Mesothelial cell of epicardium (in vitro differentiated cells): ENCODE data around the gene MAP7D3. TPM values are rescaled to one million over a fixed set of nuclear protein-coding genes. Genes with fewer than 3 reads are reported as not detected.

Experiments used
- DNase-seq, 2 experiments: peaks; one replicate each; pipeline ENCODE4 v3.0.0; 2021; ENCODE audit warnings: low spot score in 2 of 2; ENCODE audit not compliant: unreplicated experiment in 2 of 2
- H3K27ac Mint-ChIP-seq: 2 replicates; pipeline ENCODE4 v1.8.0; 2021; ENCODE audit warnings: mixed read lengths
- H3K27me3 Mint-ChIP-seq: 2 replicates; pipeline ENCODE4 v1.8.0; 2021; ENCODE audit warnings: low read depth, mixed read lengths
- H3K36me3 Mint-ChIP-seq: 2 replicates; pipeline ENCODE4 v1.8.0; 2021; ENCODE audit warnings: mixed read lengths
- H3K4me1 Mint-ChIP-seq: 2 replicates; pipeline ENCODE4 v1.8.0; 2021; ENCODE audit warnings: mixed read lengths
- H3K4me3 Mint-ChIP-seq: 2 replicates; pipeline ENCODE4 v1.8.0; 2021; ENCODE audit warnings: mild to moderate bottlenecking, moderate library complexity, mixed read lengths
- H3K9me3 Mint-ChIP-seq: 2 replicates; pipeline ENCODE4 v1.8.0; 2021; ENCODE audit warnings: mixed read lengths
- CTCF ChIP-seq: fragments of 200-600 bp; sonication (generic); IDR thresholded peaks from one replicate; pipeline ENCODE4 v1.5.0; 2021; ENCODE audit warnings: antibody characterized with exemption; ENCODE audit not compliant: unreplicated experiment
- total RNA-seq: library from RNA; stranded (reverse); gene quantifications from 3 replicates; pipeline ENCODE4 v1.2.1, GENCODE V29; 2021

MAP7D3 gene
- total RNA-seq, 1 donor from 2014 or later, result 10.4 TPM

DNA sequence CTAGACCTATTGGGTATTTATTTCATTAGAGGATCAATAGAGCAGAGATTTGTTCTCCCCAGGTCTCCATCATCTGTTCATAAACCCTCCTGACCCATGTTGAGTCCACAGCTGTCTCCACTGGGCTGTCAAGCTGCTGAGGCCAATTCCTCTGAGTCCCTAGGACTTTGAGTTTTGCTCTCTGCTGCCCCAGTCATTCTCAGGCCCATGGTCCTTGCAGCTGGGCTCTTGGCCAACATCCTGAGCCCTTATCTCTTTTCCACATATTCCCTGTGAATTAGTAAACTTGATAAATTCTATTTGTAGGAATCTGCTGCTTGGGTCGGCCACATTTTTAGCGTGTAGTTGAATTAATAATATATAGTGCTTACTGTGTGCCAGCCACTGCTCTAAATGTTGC lies 62.0 kb downstream of the MAP7D3 start:
- Mint-ChIP-seq H3K9me3 (peaks cover 22% of the 10 kb centered on the region), H3K36me3 (no peaks in the 10 kb centered on the region), H3K4me1 (peaks cover 5% of the 10 kb centered on the region), H3K4me3 (no peak overlapping the region), H3K27ac (no peak overlapping the region), H3K27me3 (no peaks in the 10 kb centered on the region)
- DNase-seq, result no peak
- TF ChIP-seq CTCF, result no peak

GRCh38 chrX:136186023-136186413 lies 65.2 kb downstream of the MAP7D3 start:
- peaks cover 11% of the 10 kb centered on the region for H3K9me3 Mint-ChIP-seq
- H3K27me3 Mint-ChIP-seq, result no peaks in the 10 kb centered on the region
- H3K4me1 Mint-ChIP-seq, result peaks cover 5% of the 10 kb centered on the region
- H3K36me3 Mint-ChIP-seq, result no peaks in the 10 kb centered on the region
- no peak overlapping the region for H3K27ac Mint-ChIP-seq
- no peak overlapping the region for H3K4me3 Mint-ChIP-seq
- no peak for TF ChIP-seq CTCF
- DNase-seq, result no peak

- no peak overlapping the region for H3K27ac Mint-ChIP-seq
- no peak overlapping the region for H3K4me3 Mint-ChIP-seq
- DNase-seq, result no peak
- no peaks in the 10 kb centered on the region for H3K36me3 Mint-ChIP-seq
- H3K9me3 Mint-ChIP-seq, result peaks cover 11% of the 10 kb centered on the region
- H3K27me3 Mint-ChIP-seq, result no peaks in the 10 kb centered on the region
- peaks cover 5% of the 10 kb centered on the region for H3K4me1 Mint-ChIP-seq
- no peak for TF ChIP-seq CTCF
Measured at GRCh38 chrX:136185401-136186022, 65.7 kb downstream of the MAP7D3 start.

DNA sequence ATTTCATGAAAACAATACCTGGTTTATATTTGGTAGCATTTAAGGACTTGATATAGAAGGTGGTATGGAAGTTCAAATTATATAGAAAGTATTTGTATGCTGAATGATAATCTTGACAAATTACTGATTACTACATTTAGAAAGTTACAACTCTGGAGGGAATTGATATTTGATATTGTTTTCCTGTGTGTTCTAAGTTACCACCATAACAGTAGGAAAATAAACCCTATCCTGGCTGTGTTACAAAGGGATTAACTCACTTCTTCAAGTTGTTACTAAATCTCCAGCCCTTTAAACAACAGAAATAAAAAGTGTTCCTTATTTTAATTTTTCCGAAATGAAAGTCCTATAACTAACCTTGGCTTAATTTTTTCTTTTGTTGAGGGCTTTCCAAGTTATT lies 67.3 kb downstream of the MAP7D3 start:
- Mint-ChIP-seq H3K9me3 (peaks cover 14% of the 10 kb centered on the region), H3K27ac (no peak overlapping the region)

DNA sequence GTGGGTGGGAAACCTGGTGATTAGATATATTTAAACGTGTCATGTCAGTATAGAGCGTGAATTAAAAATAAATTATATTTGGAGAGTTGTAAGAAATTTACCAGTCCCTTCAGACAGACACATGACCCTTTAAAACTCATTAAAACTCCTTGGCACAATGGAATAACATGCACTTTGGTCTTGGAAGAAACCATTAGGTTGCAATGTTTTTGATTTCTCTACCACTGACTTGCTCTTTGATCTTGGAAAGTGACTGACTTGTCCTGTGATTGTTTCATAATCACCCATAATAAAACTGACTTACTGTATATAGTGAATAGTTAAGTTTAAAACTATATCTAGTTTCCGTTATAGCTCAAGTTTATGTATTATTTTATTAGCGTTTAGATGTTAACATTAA lies 68.0 kb downstream of the MAP7D3 start:
- H3K4me3 Mint-ChIP-seq, result no peak overlapping the region

More for the DNA sequence above, 67.3 kb downstream of the MAP7D3 start:
- no peak for DNase-seq
- Mint-ChIP-seq H3K27me3 (no peaks in the 10 kb centered on the region), H3K4me3 (no peak overlapping the region), H3K4me1 (peaks cover 5% of the 10 kb centered on the region), H3K36me3 (no peaks in the 10 kb centered on the region)
- no peak for TF ChIP-seq CTCF

More for the DNA sequence above, 68.0 kb downstream of the MAP7D3 start:
- H3K9me3 Mint-ChIP-seq, result peaks cover 12% of the 10 kb centered on the region
- DNase-seq, result no peak
- H3K27me3 Mint-ChIP-seq, result no peaks in the 10 kb centered on the region
- TF ChIP-seq CTCF, result no peak
- H3K36me3 Mint-ChIP-seq, result no peaks in the 10 kb centered on the region
- no peak overlapping the region for H3K27ac Mint-ChIP-seq
- H3K4me1 Mint-ChIP-seq, result peaks cover 5% of the 10 kb centered on the region
